Panc1 (cell line): ENCODE measurements around the gene KDM4B. TPM values are rescaled to one million over a fixed set of nuclear protein-coding genes. Genes with fewer than 3 reads are reported as not detected.

Experiments
- ATAC-seq: fragments of 200-7000 bp; cut with Tn5 transposase; 2 replicates; pipeline ENCODE4 v1.9.1; 2020; ENCODE audit warnings: mild to moderate bottlenecking, moderate library complexity
- BruUV-seq: library from RNA; stranded (reverse); fragments of 400-500 nt; replicated peaks from 2 replicates; lab custom pipeline; 2021; lab: Mats Ljungman, UMichigan
- CTCF ChIA-PET: fragments of 300-600 bp; sonication (Branson Sonifier 250); formaldehyde crosslinking; loops from one replicate; lab custom pipeline; 2022; ENCODE audit warnings: antibody characterized with exemption; lab: Charles Lee
- POLR2A ChIA-PET: fragments of 300-600 bp; sonication (Branson Sonifier 250); formaldehyde crosslinking; loops from one replicate; lab custom pipeline; 2022; ENCODE audit warnings: antibody characterized with exemption; lab: Charles Lee
- DNase-seq: peaks from one replicate; pipeline ENCODE4 v3.0.0-alpha.2; 2010; ENCODE audit warnings: low read depth, low spot score
- H3K27ac ChIP-seq: 2 replicates; pipeline ENCODE4 v1.5.1; 2011; ENCODE audit warnings: mild to moderate bottlenecking, low read length, inconsistent platforms
- H3K27me3 ChIP-seq: fragments of 200-500 bp; sonication (Bioruptor generic); 2 replicates; pipeline ENCODE4 v1.6.0; 2014; ENCODE audit warnings: low read length, inconsistent platforms; ENCODE audit not compliant: control insufficient read depth, insufficient read depth
- H3K36me3 ChIP-seq: fragments of 200-500 bp; sonication (Bioruptor generic); 2 replicates; pipeline ENCODE4 v1.5.1; 2014; ENCODE audit warnings: inconsistent platforms, mild to moderate bottlenecking, low read length, moderate library complexity; ENCODE audit not compliant: control insufficient read depth, insufficient read depth
- H3K4me1 ChIP-seq: 2 replicates; pipeline ENCODE4 v1.5.1; 2011; ENCODE audit warnings: inconsistent platforms, mild to moderate bottlenecking, low read length, moderate library complexity; ENCODE audit not compliant: control insufficient read depth, insufficient read depth
- H3K4me3 ChIP-seq, 2 experiments: 2 replicates each; pipeline ENCODE4 v1.5.1; 2011 to 2012; ENCODE audit warnings: low read depth in 2 of 2, low read length in 2 of 2, mild to moderate bottlenecking in 2 of 2, inconsistent platforms in 1 of 2, moderate library complexity in 1 of 2
- H3K9me3 ChIP-seq: fragments of 200-500 bp; sonication (Bioruptor generic); 2 replicates; pipeline ENCODE4 v1.5.1; 2014; ENCODE audit warnings: low read depth, mild to moderate bottlenecking, inconsistent platforms, low read length, moderate library complexity; ENCODE audit not compliant: control insufficient read depth, insufficient read depth
- CTCF ChIP-seq: fragments of 450-650 bp; IDR thresholded peaks from 2 replicates; pipeline ENCODE4 v1.5.1; 2017; ENCODE audit warnings: mild to moderate bottlenecking
- POLR2AphosphoS5 ChIP-seq: IDR thresholded peaks from 2 replicates; pipeline ENCODE4 v1.6.1; 2012; ENCODE audit warnings: mild to moderate bottlenecking, low read depth, low read length, moderate library complexity
- SIN3A ChIP-seq: IDR thresholded peaks from 2 replicates; pipeline ENCODE4 v1.6.1; 2012; ENCODE audit warnings: low read depth, mild to moderate bottlenecking, low read length, moderate library complexity, borderline replicate concordance; ENCODE audit not compliant: insufficient read depth
- TCF7L2 ChIP-seq: IDR thresholded peaks from 2 replicates; pipeline ENCODE4 v1.6.1; 2011; ENCODE audit warnings: mild to moderate bottlenecking, low read depth, low read length, inconsistent platforms
- in situ Hi-C: cut with HindIII; loops from 2 replicates; pipeline ENCODE4 v1.10.0; 2016; ENCODE audit warnings: low sequenced_read_pairs, low pct_unique_long_range_greater_than_20kb
- intact Hi-C: fragments of 100-400 bp; cut with micrococcal nuclease; formaldehyde crosslinking; loops from one replicate; pipeline ENCODE4 v1.10.0; 2022; ENCODE audit not compliant: unreplicated experiment
- total RNA-seq: library from RNA; stranded (reverse); gene quantifications from one replicate; pipeline ENCODE4 v1.2.1, GENCODE V29; 2021; ENCODE audit not compliant: unreplicated experiment
- TF ChIP-seq, protein P1 (sequence below), 2 experiments: IDR thresholded peaks; 2 replicates each; pipeline ENCODE4 v1.6.1; 2011 to 2012; ENCODE audit warnings: low read depth in 2 of 2, control low read depth in 1 of 2, low read length in 1 of 2, mild to moderate bottlenecking in 1 of 2, moderate library complexity in 1 of 2; ENCODE audit not compliant: insufficient read depth in 1 of 2

The KDM4B gene
- total RNA-seq, 1 experiment from 2014 or later = 18.4 TPM

GRCh38 chr19:5017235-5017634 lies 48.3 kb downstream of the KDM4B start:
- Histone ChIP-seq H3K27ac (no peak overlapping the region), H3K36me3 (no peaks in the 10 kb centered on the region), H3K4me1 (no peaks in the 10 kb centered on the region), H3K27me3 (no peaks in the 10 kb centered on the region), H3K9me3 (no peaks in the 10 kb centered on the region), H3K4me3 (no peak overlapping the region)
- intact Hi-C loops (no loop called here), in situ Hi-C loops (no loop called here)
- TF ChIP-seq POLR2AphosphoS5 (no peak), TCF7L2 (no peak), CTCF (no peak), SIN3A (no peak)
- TF ChIP-seq, protein P1, sequence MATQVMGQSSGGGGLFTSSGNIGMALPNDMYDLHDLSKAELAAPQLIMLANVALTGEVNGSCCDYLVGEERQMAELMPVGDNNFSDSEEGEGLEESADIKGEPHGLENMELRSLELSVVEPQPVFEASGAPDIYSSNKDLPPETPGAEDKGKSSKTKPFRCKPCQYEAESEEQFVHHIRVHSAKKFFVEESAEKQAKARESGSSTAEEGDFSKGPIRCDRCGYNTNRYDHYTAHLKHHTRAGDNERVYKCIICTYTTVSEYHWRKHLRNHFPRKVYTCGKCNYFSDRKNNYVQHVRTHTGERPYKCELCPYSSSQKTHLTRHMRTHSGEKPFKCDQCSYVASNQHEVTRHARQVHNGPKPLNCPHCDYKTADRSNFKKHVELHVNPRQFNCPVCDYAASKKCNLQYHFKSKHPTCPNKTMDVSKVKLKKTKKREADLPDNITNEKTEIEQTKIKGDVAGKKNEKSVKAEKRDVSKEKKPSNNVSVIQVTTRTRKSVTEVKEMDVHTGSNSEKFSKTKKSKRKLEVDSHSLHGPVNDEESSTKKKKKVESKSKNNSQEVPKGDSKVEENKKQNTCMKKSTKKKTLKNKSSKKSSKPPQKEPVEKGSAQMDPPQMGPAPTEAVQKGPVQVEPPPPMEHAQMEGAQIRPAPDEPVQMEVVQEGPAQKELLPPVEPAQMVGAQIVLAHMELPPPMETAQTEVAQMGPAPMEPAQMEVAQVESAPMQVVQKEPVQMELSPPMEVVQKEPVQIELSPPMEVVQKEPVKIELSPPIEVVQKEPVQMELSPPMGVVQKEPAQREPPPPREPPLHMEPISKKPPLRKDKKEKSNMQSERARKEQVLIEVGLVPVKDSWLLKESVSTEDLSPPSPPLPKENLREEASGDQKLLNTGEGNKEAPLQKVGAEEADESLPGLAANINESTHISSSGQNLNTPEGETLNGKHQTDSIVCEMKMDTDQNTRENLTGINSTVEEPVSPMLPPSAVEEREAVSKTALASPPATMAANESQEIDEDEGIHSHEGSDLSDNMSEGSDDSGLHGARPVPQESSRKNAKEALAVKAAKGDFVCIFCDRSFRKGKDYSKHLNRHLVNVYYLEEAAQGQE (IDR thresholded peaks at IDR 0.05; ENCODE audit: insufficient read depth in 1 of 2, low read depth in 2 of 2, low read length in 1 of 2) = no peak
- ChIA-PET CTCF (no interaction called here), POLR2A (no interaction called here)
- DNase-seq (no peak), ATAC-seq (no peak)
- BruUV-seq = no TSS peak

DNA sequence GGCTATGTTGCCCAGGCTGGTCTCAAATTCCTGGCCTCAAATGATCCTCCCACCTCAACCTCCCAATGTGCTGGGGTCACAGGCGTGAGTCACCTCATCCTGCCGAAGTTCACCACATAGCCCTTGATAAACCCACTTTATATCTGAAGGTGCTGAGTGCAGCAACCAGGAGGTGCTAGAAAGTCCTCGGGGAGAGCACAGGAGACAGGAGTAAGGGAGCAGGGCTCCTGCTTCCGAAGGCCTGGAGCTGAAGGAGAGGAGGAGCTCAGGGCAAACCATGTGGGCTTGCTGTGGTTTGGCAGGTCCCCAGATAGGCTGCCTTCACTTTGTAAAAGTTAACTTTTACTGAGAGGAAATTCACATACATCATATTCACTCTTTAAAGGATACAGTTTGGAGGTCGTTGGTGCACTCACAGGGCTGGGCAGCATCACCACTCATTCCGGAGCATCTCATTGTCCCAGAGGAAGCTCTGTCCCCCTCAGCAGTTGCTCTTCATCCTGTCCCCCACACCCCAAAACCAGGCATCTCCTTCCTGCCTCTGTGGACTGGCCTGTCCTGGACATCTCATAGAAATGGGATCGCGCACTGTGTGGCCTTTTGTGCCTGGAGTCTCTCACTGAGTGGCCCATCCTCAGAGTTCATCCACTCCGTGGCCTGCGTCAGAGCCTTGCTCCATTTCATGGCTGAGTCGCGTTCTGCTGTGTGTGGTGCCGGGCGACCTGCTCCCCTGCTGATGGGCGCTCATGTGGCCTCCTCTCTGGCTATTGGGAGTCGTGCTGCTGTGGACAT lies 49.5 kb downstream of the KDM4B start:
- ChIA-PET POLR2A (no interaction called here), CTCF (no interaction called here)
- Histone ChIP-seq H3K4me3 (no peak overlapping the region), H3K4me1 (no peaks in the 10 kb centered on the region), H3K27ac (no peak overlapping the region), H3K27me3 (no peaks in the 10 kb centered on the region), H3K36me3 (no peaks in the 10 kb centered on the region), H3K9me3 (no peaks in the 10 kb centered on the region)
- intact Hi-C loops = no loop called here
- ATAC-seq = no peak
- DNase-seq = no peak
- TF ChIP-seq, protein P1 (IDR thresholded peaks at IDR 0.05; ENCODE audit: insufficient read depth in 1 of 2, low read depth in 2 of 2, low read length in 1 of 2) = no peak
- in situ Hi-C loops = no loop called here
- BruUV-seq = no TSS peak
